ENCODE data around the gene BRD1. TPM values are rescaled to one million over a fixed set of nuclear protein-coding genes. Genes with fewer than 3 reads are reported as not detected.

Gene BRD1
- polyA plus RNA-seq, 1 experiment: 4.6 TPM

DNA sequence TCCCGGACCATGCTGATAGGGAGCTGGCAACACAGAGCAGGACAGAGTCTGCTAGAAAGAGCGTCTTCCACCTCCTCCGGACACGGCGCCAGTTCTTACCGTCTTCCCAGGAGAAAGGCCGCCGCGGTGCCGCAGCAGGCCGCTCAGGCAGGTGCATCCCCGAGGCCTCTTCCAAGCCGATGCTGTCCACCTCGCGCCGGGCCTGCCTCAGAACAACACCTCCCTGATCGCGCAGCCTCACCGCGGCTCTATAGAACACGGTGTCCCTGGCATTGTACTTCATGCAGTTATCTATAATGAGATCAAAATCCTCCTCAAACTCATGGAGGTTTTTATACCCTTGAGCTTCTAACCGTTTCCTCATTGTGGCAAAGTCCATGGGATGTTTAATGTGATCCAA lies 30.0 kb downstream of the BRD1 start:
- DNase-seq (ENCODE audit: low read depth, low spot score): no peak
- TF ChIP-seq, protein P1, sequence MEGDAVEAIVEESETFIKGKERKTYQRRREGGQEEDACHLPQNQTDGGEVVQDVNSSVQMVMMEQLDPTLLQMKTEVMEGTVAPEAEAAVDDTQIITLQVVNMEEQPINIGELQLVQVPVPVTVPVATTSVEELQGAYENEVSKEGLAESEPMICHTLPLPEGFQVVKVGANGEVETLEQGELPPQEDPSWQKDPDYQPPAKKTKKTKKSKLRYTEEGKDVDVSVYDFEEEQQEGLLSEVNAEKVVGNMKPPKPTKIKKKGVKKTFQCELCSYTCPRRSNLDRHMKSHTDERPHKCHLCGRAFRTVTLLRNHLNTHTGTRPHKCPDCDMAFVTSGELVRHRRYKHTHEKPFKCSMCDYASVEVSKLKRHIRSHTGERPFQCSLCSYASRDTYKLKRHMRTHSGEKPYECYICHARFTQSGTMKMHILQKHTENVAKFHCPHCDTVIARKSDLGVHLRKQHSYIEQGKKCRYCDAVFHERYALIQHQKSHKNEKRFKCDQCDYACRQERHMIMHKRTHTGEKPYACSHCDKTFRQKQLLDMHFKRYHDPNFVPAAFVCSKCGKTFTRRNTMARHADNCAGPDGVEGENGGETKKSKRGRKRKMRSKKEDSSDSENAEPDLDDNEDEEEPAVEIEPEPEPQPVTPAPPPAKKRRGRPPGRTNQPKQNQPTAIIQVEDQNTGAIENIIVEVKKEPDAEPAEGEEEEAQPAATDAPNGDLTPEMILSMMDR (IDR thresholded peaks at IDR 0.05; ENCODE audit: low read depth, low read length): no peak
- Histone ChIP-seq H3K27ac (ENCODE audit: low read depth, low read length) (no peak overlapping the region), H3K9me3 (ENCODE audit: control insufficient read depth, insufficient read depth, low read length) (no peaks in the 10 kb centered on the region; the same call in 1 of the 2 replicates), H3K27me3 (ENCODE audit: control insufficient read depth, insufficient read depth, low read length) (no peaks in the 10 kb centered on the region), H3K4me3 (ENCODE audit: low read depth, low read length) (no peak overlapping the region)
- ChIA-PET POLR2A (no interaction called here), CTCF (no interaction called here)

DNA sequence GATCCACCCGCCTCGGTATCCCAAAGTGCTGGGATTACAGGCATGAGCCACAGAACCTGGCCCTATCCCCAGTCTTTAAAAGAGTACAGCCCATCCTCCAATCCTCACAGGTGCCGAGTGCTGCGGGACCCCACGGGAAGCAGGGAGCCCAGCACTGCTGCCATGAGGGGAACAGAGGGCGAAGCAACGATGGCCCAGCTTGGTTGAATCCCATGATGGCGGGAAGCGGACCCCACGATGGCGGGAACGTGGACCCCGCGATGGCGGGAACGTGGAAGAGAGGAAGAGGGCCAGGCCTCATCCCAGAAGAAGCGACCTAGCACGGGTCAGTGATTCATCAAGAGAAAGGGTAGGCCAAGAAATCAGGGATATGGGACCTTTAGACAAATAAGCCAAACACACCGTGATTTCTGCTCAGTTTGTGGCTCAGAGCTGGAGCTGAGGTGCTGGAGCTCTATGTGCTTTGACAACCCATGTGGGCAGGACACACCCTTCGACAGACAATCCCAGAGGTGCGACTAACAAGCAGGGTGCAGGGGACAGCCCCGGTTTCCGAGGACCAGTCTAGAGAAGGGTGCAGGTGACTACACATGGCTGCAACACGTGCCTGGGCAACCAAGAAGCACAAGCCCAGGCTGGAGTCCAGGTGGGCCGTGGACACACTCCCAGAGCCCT lies 30.9 kb downstream of the BRD1 start:
- no peak overlapping the region for H3K27ac ChIP-seq (ENCODE audit: low read depth, low read length)

DNA sequence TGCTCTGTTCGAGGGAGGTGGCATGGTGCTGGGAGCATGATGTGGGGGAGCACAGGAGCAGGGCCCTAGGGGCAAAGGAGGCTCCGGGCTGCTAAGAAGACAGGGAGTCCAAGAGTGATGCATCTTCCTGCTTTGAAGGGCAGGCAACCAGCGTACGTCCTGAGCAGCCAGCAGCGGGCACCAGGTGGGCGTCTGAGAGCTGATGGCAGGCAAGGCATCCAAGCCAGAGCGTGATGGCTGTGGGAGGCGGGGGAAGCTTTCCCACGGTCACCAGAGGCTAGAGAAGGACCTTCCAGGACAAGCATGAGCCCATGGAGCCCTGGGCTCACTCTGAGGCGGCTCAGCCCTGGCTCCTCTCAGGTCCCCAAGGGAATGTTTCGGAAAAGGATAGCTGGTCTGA lies 32.2 kb downstream of the BRD1 start:
- TF ChIP-seq, protein P1 (IDR thresholded peaks at IDR 0.05; ENCODE audit: low read depth, low read length): no peak
- no peaks in the 10 kb centered on the region for H3K27me3 ChIP-seq (ENCODE audit: control insufficient read depth, insufficient read depth, low read length)
- CTCF ChIA-PET: no interaction called here

More for the DNA sequence above, 30.9 kb downstream of the BRD1 start:
- no peaks in the 10 kb centered on the region for H3K27me3 ChIP-seq (ENCODE audit: control insufficient read depth, insufficient read depth, low read length)
- no peaks in the 10 kb centered on the region; the same call in 1 of the 2 replicates for H3K9me3 ChIP-seq (ENCODE audit: control insufficient read depth, insufficient read depth, low read length)
- POLR2A ChIA-PET: no interaction called here
- DNase-seq (ENCODE audit: low read depth, low spot score): no peak
- CTCF ChIA-PET: no interaction called here
- TF ChIP-seq, protein P1 (IDR thresholded peaks at IDR 0.05; ENCODE audit: low read depth, low read length): no peak
- H3K4me3 ChIP-seq (ENCODE audit: low read depth, low read length): no peak overlapping the region

DNA sequence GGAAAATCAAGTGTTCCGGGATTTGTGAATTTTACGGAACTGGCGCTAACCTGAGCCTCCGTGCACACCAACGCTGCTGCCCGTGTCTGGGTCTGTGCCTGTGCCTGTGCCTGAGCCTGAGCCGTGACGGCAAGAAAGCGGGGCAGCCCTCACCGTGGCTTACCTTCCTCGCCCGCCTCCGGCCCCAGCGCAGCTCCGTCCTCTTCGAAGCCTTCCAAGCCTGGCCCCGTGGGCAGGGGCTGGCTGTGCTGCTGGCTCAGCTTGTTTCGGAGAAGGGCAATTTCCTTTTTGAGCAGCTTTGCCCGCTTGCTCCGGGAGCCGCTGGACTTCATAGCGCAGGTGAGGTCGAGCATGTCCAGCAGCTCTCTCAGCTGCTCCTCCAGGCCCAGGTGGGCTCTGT lies 33.8 kb downstream of the BRD1 start:
- no peak overlapping the region for H3K4me3 ChIP-seq (ENCODE audit: low read depth, low read length)
- no peaks in the 10 kb centered on the region; the same call in 1 of the 2 replicates for H3K9me3 ChIP-seq (ENCODE audit: control insufficient read depth, insufficient read depth, low read length)
- H3K27me3 ChIP-seq (ENCODE audit: control insufficient read depth, insufficient read depth, low read length): no peaks in the 10 kb centered on the region
- DNase-seq (ENCODE audit: low read depth, low spot score): no peak
- ChIA-PET CTCF (interaction anchor here (0.5 kb wide), 1 partner anchor 415 kb away, joined by 3 read pairs; no protein-coding TSS in a partner anchor), POLR2A (no interaction called here)
- TF ChIP-seq, protein P1 (IDR thresholded peaks at IDR 0.05; ENCODE audit: low read depth, low read length): no peak
- no peak overlapping the region for H3K27ac ChIP-seq (ENCODE audit: low read depth, low read length)

More for the DNA sequence above, 32.2 kb downstream of the BRD1 start:
- Histone ChIP-seq H3K27ac (ENCODE audit: low read depth, low read length) (no peak overlapping the region), H3K4me3 (ENCODE audit: low read depth, low read length) (no peak overlapping the region), H3K9me3 (ENCODE audit: control insufficient read depth, insufficient read depth, low read length) (no peaks in the 10 kb centered on the region; the same call in 1 of the 2 replicates)
- POLR2A ChIA-PET: no interaction called here
- DNase-seq (ENCODE audit: low read depth, low spot score): no peak

DNA sequence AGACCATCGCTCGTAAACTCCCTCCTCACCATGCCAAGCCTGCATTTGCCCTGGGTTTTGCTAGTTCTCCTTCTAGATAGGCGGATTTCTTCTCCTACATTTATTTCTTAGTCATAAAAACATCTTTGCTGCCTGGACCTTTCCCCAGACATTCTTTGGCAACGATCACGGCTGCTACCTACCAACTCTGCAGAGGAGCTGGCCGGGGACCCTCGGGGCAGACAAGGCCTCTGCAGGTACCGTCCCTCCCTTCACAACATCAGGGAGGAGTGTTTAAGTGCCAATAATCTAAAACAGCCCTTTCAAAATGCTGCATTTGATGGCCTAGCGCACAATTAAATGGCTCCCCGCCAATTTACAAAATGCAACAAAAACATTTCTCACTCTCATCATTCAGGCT lies 34.4 kb downstream of the BRD1 start:
- Histone ChIP-seq H3K4me3 (ENCODE audit: low read depth, low read length) (no peak overlapping the region), H3K9me3 (ENCODE audit: control insufficient read depth, insufficient read depth, low read length) (no peaks in the 10 kb centered on the region; the same call in 1 of the 2 replicates), H3K27me3 (ENCODE audit: control insufficient read depth, insufficient read depth, low read length) (no peaks in the 10 kb centered on the region), H3K27ac (ENCODE audit: low read depth, low read length) (no peak overlapping the region)
- TF ChIP-seq, protein P1 (IDR thresholded peaks at IDR 0.05; ENCODE audit: low read depth, low read length): no peak
- ChIA-PET POLR2A (no interaction called here), CTCF (no interaction called here)
- DNase-seq (ENCODE audit: low read depth, low spot score): no peak
